ENCODE results near the gene RPL23. TPM values are rescaled to one million over a fixed set of nuclear protein-coding genes. Genes with fewer than 3 reads are reported as not detected.

The RPL23 gene
- total and polyA plus RNA-seq, 9 of the 15 experiments (the other 6 are each of a cell fraction or from before 2014, with no cell fraction given): 1,745 to 3,667 (median 3,096) TPM

- TF ChIP-seq, protein P1, sequence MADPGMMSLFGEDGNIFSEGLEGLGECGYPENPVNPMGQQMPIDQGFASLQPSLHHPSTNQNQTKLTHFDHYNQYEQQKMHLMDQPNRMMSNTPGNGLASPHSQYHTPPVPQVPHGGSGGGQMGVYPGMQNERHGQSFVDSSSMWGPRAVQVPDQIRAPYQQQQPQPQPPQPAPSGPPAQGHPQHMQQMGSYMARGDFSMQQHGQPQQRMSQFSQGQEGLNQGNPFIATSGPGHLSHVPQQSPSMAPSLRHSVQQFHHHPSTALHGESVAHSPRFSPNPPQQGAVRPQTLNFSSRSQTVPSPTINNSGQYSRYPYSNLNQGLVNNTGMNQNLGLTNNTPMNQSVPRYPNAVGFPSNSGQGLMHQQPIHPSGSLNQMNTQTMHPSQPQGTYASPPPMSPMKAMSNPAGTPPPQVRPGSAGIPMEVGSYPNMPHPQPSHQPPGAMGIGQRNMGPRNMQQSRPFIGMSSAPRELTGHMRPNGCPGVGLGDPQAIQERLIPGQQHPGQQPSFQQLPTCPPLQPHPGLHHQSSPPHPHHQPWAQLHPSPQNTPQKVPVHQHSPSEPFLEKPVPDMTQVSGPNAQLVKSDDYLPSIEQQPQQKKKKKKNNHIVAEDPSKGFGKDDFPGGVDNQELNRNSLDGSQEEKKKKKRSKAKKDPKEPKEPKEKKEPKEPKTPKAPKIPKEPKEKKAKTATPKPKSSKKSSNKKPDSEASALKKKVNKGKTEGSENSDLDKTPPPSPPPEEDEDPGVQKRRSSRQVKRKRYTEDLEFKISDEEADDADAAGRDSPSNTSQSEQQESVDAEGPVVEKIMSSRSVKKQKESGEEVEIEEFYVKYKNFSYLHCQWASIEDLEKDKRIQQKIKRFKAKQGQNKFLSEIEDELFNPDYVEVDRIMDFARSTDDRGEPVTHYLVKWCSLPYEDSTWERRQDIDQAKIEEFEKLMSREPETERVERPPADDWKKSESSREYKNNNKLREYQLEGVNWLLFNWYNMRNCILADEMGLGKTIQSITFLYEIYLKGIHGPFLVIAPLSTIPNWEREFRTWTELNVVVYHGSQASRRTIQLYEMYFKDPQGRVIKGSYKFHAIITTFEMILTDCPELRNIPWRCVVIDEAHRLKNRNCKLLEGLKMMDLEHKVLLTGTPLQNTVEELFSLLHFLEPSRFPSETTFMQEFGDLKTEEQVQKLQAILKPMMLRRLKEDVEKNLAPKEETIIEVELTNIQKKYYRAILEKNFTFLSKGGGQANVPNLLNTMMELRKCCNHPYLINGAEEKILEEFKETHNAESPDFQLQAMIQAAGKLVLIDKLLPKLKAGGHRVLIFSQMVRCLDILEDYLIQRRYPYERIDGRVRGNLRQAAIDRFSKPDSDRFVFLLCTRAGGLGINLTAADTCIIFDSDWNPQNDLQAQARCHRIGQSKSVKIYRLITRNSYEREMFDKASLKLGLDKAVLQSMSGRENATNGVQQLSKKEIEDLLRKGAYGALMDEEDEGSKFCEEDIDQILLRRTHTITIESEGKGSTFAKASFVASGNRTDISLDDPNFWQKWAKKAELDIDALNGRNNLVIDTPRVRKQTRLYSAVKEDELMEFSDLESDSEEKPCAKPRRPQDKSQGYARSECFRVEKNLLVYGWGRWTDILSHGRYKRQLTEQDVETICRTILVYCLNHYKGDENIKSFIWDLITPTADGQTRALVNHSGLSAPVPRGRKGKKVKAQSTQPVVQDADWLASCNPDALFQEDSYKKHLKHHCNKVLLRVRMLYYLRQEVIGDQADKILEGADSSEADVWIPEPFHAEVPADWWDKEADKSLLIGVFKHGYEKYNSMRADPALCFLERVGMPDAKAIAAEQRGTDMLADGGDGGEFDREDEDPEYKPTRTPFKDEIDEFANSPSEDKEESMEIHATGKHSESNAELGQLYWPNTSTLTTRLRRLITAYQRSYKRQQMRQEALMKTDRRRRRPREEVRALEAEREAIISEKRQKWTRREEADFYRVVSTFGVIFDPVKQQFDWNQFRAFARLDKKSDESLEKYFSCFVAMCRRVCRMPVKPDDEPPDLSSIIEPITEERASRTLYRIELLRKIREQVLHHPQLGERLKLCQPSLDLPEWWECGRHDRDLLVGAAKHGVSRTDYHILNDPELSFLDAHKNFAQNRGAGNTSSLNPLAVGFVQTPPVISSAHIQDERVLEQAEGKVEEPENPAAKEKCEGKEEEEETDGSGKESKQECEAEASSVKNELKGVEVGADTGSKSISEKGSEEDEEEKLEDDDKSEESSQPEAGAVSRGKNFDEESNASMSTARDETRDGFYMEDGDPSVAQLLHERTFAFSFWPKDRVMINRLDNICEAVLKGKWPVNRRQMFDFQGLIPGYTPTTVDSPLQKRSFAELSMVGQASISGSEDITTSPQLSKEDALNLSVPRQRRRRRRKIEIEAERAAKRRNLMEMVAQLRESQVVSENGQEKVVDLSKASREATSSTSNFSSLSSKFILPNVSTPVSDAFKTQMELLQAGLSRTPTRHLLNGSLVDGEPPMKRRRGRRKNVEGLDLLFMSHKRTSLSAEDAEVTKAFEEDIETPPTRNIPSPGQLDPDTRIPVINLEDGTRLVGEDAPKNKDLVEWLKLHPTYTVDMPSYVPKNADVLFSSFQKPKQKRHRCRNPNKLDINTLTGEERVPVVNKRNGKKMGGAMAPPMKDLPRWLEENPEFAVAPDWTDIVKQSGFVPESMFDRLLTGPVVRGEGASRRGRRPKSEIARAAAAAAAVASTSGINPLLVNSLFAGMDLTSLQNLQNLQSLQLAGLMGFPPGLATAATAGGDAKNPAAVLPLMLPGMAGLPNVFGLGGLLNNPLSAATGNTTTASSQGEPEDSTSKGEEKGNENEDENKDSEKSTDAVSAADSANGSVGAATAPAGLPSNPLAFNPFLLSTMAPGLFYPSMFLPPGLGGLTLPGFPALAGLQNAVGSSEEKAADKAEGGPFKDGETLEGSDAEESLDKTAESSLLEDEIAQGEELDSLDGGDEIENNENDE (IDR thresholded peaks at IDR 0.05; ENCODE audit: low read depth, low read length): no peak
- TF ChIP-seq NCOA1 (IDR thresholded peaks at IDR 0.05; ENCODE audit: low read depth): no peak
- no peak for TF ChIP-seq SAFB2 (IDR thresholded peaks at IDR 0.05; ENCODE audit: borderline replicate concordance, low read depth, low read length, severe bottlenecking)
- no peak for TF ChIP-seq CREBBP (IDR thresholded peaks at IDR 0.05; ENCODE audit: low read depth, low read length)
- TF ChIP-seq SRSF1 (IDR thresholded peaks at IDR 0.05; ENCODE audit: low read depth, low read length): no peak
- TF ChIP-seq MTA2 (IDR thresholded peaks at IDR 0.05; ENCODE audit: low read depth): no peak
- no peak for TF ChIP-seq TGIF2 (CRISPR knock-in tag; IDR thresholded peaks at IDR 0.05)
- no peak for TF ChIP-seq PTBP1 (IDR thresholded peaks at IDR 0.05; ENCODE audit: low read depth, low read length)
- no peak for TF ChIP-seq ZNF121 (CRISPR knock-in tag; conservative IDR thresholded peaks at IDR 0.05)
- TF ChIP-seq SUPT5H (IDR thresholded peaks at IDR 0.05): peak; percentile 96
- TF ChIP-seq ELK3 (CRISPR knock-in tag; IDR thresholded peaks at IDR 0.05): no peak
- TF ChIP-seq, protein P2, sequence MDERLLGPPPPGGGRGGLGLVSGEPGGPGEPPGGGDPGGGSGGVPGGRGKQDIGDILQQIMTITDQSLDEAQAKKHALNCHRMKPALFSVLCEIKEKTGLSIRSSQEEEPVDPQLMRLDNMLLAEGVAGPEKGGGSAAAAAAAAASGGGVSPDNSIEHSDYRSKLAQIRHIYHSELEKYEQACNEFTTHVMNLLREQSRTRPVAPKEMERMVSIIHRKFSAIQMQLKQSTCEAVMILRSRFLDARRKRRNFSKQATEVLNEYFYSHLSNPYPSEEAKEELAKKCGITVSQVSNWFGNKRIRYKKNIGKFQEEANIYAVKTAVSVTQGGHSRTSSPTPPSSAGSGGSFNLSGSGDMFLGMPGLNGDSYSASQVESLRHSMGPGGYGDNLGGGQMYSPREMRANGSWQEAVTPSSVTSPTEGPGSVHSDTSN (CRISPR knock-in tag; IDR thresholded peaks at IDR 0.05; ENCODE audit: low read depth): no peak
- TF ChIP-seq, protein P2 (tag; conservative IDR thresholded peaks at IDR 0.05; ENCODE audit: low read depth): no peak
Measured at GRCh38 chr17:38869526-38870258, 16.2 kb upstream of the RPL23 start, which contains the start of gene LASP1 (continued).
